HG03575 (cell line): ENCODE results near the gene SLC1A3.

Experiments
- ATAC-seq: cut with Tn5 transposase; IDR thresholded peaks from one replicate; pipeline ENCODE4 v1.9.1; 2021; ENCODE audit not compliant: unreplicated experiment, insufficient number of reproducible peaks, low FRiP score; ENCODE audit errors: extremely low read depth

The SLC1A3 gene

DNA sequence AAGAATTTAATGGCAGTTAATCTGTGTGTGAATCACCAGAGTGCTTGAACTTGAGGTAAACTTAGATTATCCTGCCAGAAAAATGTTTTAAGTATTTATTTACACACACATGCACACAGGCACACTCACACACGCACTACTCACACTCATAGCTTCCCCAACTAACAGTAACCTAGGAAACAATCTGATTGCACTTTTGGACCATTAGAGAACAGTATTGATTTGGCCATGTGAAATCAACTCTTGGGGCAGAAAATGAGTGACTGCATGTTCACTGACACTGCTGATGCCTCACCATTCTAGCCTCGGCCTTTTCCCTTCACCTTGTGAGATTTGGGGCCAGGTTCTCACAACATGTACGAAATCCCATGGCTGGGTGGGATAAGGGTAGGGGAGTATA lies 64.1 kb downstream of the SLC1A3 start:
- no peak for ATAC-seq

DNA sequence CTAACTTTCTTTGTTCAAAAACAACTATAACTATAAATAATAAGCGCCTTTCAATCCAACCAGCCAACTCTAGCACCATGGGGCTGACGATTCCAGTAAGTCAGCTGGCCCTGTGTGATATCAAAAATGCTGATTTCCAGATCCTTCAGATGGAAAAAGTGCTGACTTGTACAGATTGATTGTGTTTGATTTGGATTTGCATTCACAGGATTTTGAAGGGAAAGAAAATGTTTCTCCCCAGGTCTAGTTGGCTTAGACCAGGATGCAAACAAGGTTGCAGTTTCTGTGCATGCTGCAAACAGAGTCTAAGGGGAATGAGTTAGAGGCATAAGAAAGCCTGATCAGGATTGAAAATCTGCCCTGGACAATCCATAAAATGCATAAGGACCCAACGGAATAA lies 68.9 kb downstream of the SLC1A3 start:
- ATAC-seq = no peak

DNA sequence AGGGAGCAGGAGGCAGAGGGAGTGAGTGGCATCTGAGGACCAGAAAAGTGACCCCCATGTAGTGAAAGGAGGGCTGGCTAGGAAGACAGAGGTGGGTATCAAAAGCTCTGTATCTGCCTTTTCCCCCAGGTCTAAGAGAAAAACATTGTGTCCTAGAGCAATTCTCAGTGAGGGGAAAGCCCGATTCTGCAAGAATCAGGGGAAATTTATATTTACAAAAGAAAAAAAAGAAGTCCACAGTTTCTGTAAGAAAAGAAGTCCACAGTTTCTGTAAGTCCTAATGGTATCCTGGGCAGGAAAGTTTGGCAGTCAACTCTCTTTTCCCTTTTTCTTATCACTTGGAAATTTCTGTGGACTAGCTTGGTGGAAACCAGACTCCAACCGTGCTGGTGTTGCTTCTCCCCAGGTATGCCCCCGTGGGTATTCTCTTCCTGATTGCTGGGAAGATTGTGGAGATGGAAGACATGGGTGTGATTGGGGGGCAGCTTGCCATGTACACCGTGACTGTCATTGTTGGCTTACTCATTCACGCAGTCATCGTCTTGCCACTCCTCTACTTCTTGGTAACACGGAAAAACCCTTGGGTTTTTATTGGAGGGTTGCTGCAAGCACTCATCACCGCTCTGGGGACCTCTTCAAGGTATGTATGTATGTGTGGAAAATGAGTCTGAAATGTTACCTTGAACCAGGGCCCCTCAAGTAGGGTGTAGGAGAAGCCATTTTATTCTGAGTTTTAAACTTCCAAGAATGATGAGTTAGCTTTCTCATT lies 73.0 kb downstream of the SLC1A3 start:
- ATAC-seq = no peak

DNA sequence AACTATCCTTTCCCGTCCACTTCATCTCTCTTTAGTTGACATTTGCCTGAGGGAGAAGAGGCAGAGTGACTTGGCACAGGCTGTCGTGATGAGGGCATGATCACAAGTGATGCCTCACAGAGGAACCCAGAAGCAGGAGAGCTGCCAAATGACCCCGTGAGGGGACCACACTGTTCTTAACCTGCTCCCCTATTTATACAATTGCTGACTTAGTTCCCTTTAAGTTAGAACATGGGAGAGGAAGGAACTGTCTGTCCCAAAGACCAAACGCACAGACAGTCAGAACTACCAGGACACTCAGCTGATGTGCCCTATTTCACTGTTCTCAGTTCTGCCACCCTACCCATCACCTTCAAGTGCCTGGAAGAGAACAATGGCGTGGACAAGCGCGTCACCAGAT lies 73.7 kb downstream of the SLC1A3 start:
- ATAC-seq = no peak

DNA sequence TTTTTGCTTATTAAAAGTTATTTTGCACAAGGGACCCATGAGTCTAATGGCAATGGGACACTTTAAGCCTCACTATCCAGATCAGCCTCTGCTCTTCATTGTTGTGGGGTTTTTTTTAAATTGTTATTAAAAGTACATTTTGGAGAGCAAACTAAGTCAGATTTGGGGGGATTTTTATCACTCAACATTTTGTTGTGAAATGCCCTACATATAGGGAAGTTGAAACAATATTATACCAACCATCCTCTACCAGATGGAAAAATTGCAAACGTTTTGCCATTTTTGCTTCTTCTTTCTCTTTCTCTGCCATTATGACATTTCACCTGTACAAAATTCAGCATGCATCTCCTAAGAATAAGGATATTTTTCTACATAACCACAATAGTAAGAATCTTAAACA lies 75.3 kb downstream of the SLC1A3 start:
- no peak for ATAC-seq

DNA sequence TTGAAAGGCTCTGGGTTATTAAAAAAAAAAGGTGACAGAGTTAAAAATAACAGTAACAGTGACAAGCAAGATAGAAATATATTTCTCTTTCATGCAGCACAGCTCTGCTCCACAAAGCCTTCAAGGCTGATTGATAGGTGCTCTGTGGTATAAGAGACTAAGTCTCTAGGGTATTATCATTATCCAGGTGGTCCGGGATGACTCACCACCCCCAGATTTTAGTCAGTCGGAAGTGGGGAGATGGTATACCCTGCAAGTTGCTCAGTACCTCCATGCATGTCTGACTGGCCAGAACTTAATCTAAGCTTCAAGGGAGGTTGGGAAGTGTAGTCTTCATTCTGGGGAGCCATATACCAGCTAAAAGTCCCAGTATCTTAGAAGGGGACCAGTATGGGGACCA lies 76.1 kb downstream of the SLC1A3 start:
- no peak for ATAC-seq

DNA sequence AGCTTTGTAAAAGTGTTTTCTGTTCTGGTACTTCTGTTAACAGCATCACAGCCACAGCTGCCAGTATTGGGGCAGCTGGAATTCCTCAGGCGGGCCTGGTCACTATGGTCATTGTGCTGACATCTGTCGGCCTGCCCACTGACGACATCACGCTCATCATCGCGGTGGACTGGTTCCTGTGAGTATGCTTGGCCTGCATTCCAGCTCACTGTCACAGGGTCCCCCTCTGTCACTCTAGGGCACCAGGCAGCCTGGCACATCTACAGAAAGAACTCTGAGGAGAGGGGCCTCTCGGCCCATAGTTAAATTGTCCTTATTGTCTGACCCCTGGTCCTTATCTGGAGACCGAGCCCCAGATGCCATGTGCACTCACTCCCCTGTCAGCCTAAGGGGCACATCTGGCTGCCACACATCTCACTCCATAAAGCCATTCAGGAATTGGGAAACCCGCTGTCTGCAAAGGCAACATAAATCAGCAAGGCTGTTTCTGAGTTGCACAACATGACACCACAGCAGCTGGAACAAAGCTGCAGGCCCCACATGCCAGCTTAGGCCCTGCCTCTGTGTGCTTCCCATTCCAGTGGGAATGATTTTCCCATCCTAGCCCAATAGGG lies 77.5 kb downstream of the SLC1A3 start:
- ATAC-seq = no peak

DNA sequence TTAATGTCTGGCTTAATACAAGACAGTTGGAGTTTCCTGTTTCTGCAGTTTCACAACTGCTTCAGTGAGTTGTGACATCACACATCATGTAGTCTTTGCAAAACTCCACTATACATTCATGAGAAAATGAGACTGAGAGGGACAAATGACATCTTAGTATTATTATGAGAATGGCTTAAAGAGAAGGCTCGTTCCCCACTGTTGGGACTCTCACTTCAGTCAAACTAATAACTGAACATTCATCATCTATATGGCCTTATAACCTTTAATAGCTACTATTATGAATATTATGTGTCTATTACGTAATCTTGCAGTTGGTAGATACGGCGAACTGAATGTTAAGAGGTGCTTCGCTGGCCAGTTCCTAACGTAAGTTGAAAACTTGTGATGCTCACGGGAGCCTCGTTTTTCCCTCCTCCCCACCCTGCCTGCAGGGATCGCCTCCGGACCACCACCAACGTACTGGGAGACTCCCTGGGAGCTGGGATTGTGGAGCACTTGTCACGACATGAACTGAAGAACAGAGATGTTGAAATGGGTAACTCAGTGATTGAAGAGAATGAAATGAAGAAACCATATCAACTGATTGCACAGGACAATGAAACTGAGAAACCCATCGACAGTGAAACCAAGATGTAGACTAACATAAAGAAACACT lies 79.4 kb downstream of the SLC1A3 start:
- ATAC-seq = no peak

DNA sequence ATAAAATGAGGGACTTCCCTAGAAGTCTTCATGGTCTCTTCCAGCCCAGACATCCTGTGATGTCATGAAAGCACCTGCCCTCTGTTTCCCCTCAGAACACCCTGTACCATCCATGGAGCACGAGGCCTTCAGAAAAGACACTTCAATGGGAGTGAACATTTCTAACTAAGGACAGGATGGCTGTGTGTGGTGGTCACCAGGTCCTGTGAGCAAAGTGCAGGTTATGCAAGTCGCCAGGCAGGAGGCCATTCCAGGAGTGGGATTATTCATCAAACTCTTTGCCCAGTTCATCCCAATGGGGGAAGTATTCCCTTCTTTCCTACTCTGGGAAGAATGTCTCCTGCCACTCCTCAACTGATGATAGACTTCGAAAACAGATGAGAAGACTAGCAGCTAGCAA lies 80.5 kb downstream of the SLC1A3 start:
- ATAC-seq = no peak

DNA sequence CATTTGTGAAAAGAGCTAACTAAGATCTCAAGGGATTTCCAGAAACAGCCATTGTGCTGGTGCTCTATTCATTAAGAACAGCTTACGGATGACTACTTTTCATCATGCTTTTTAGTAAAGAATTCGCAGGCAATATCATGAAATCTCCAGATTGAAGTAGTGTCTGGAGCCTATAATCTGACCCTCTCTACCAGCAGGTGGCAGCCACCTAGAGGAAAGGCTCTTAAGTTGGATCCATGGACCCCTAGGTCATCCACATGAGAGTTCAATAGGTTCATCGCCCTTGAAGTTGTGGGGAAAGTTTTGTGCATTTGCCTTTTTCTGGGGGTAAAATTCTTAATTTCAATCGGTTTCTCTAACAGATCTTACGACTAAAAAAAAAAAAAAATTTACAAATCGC lies 82.3 kb downstream of the SLC1A3 start:
- ATAC-seq = no peak

DNA sequence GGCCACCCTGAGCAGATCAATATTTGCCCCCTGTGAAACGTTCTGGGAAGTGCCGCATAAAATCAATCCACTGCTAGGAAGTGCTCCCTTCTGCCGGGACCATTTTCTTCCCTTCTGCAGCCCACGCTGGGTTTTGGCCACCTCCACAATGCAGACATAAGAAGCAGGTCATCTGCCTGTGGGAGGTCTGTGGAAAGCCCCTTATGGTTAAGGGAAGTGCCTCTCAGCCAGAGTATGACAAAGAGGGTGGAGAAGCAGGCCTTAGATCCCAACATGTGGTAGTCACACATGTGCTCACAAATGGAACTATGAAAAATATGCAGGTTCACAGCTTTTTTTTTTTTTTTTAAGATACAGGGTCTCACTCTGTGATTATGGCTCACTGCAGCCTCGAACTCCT lies 82.8 kb downstream of the SLC1A3 start:
- ATAC-seq = no peak

DNA sequence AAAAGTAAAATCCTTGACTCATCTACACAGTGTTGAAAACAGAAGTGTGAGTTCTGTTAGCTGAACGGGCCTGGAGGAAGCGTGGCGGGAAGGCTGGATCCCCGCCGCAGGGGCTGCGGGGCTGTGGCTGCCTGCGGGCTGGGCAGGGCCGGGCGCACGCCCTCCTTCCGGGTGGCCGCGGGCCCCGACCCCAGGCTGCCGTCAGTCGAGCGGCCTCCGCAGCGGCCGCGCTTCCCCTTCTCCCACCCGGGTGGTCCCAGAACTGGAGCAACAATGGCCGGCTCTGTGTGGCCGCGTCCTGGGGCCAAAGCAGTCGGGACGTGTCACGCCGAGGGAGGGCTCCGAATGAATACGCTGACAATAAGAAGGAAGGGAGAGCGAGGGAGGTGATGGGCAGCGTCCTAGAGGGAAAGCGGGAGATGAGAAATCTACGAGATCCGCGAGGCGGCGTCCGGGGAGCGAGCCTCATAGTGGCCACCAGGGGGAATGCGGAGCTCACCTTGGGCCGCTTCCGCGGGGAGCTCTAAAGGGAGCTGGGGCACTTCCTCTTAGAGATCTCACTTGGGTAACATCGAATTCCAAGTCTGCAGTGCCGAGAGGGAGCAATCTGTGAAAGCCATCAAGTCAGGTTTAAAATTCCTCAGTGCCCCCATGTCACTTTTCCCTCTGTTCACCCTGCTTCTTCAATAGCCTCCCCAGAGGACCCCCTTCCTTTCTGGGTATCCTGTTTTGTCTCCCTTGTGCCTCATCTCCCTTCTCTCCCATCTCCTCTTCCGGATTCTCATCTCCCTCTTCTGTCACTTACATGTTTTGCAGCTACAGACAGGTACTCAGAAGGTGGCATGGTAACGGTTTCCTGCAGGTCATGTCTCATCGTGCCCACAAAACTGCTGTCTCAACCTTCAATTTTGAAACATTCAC lies 83.9 kb downstream of the SLC1A3 start:
- peak; percentile 62 for ATAC-seq

DNA sequence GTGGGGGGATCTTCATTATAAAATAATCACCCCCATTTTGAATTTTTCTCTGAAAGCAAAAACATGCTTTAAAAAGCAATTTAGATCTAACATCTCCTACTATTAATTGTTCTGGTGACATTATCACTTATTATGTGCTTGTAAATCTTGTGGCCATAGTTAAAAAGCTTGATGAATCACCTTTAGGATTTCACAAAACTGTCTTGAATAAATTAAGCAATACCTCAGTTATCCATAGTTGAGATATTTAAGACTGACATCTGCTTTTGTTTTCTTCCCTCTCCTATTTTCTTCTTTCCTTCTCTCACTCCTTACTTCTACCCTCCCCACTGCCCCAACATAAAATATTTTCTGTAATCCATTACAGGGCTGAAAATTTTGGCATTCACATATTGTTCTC lies 84.8 kb downstream of the SLC1A3 start:
- ATAC-seq = no peak

DNA sequence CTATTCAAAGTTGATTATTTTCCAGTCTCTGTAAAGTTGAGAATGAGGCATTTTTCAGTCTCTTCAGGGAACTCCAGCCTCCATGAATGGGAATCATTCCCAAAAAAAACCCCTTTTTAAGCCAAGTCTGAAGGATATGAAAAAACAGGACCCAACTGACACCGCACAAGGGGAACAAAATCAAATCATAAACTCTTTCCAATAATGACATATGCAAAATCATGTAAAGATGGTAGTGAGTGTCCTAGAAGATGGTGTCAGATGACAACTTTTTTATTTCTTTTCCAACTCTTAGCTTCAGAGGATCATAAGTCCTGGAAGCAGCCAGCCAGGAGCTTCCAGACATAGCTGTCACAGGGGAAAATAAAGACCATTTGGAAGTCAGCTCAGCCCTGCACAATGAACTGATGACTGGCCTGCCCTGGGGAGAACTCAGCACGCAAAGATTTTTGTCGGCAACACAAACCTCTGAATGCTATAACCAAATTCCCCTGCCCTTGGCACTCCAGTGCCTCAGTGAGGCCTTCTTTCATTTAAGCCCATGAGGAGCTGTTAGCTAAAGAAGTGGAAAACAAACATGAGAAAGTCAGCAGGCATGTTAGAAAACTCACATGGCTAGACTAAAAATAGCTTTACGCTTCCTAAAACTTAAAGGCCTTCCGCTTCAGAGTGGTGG lies 85.4 kb downstream of the SLC1A3 start:
- no peak for ATAC-seq

DNA sequence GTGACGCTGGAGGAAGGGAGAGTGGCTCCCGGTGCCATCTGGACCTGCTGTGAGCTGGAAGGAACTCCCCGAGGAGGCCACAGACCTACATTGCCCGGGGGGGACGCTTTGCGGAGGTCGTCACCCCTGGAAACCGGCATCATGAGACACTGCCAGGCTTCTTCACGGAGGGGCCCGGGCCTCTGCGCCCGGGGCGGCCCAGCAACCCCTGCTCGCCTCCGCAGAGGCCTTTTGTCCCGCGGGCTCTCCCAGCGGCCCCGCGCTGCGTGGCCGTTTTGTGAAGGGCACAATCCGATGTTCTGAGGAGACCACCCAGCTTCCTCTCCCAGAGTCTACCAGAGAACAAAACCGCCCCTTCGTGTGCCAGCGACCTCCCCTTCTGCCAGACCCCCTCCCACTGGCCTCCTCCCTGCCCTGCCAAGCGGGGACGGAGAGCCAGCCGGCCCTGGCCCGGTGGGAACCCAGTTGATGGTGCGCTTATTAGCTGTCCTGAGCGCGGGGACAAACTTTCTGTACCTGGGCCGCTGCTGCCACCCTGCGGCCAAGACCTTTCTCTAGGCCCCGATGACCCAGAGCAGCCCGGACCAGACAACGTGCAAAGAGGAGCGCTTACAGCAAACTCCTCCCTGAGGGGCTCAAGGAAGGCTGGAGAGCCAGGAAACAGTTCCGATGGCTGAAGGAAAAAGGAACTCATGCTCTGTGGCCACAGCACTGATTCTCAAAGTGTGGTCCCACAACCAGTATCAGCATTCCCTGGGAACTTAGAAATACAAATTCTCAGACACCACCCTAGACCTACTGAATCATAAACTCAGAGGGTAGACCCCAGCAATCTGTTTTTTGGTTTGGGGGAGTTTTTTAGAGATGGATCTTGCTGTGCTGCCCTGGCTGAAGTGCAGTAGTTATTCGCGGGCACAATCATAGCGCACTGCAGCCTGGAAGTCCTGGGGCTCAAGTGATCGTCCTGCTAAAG lies 86.7 kb downstream of the SLC1A3 start:
- ATAC-seq = no peak

DNA sequence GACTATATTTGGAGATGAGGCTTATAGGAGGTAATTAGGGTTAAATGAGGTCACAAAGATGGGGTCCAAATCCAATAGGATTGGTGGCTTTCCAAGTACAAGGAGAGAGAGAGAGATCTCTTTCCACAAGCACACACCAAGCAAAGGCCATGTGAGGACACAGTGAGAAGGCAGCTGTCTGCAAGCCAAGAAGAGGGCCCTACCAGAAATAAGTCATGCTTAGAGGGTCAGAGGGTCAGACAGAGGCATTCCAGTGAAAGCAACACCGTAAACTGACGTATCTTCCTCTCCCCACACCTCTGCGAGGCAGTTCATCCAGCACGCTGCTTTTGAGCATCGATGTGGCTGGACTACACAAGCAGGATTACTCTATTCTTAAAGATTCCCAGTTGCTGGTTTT lies 87.9 kb downstream of the SLC1A3 start:
- ATAC-seq = no peak

DNA sequence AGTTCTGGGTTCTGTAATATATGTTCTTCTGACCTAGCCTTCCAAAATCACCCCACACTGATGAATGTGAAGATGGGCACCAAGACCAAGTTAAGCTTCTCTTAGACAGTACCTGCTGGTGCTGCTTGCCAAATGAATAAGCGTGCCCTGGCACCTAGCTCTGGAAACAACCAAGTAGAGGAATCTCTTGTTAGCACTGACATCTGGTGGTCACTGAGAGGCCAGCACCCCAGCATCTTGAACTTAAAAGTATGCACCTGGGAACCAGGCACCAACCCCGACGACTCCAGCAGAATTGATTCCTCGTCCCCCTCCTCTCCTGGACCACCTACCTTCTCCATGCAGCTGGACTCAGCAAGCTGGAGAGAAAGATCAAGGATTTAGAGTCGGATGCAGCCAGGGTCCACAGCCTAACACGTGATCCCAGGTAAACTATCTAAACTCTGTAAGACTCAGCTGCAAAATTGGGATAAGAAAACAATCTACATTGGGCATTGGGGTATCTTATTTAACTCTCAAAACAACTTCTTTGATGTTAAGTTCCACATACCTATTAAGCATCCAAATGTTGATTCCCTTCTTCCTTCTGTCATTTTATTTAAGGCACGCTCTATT lies 89.8 kb downstream of the SLC1A3 start:
- no peak for ATAC-seq
